ENCODE results near the gene RPE65.

- TF ChIP-seq POLR2A (IDR thresholded peaks at IDR 0.05) = no peak
- no peak for TF ChIP-seq CTCF (IDR thresholded peaks at IDR 0.05)
These were observed 29.7 kb upstream of the RPE65 start for GRCh38 chr1:68479501-68479900.
